Adrenal gland (tissue), 5 donors: ENCODE results near the gene FBLN2.

Source experiments
- CTCF ChIP-seq, 6 experiments: fragments of 450-650 bp in 4 of 6; fragments of 200-600 bp in 2 of 6; sonication (generic) in 1 of 6; IDR thresholded peaks; 1 replicate in 5 of 6; 2 replicates in 1 of 6; pipeline versions ENCODE4 v1.5.1 to v1.8.0; 2016 to 2021; ENCODE audit warnings: antibody characterized with exemption in 6 of 6, mild to moderate bottlenecking in 2 of 6, moderate library complexity in 1 of 6
- POLR2A ChIP-seq, 2 donors: fragments of 450-650 bp; IDR thresholded peaks; one replicate each; pipeline ENCODE4 v1.6.1; 2017; ENCODE audit warnings: antibody characterized with exemption in 2 of 2, mild to moderate bottlenecking in 2 of 2, moderate library complexity in 1 of 2
- donor health status: DM: no; HTN: no; CAD: no.

GRCh38 chr3:13686367-13687160 lies 137.6 kb downstream of the FBLN2 start:
- TF ChIP-seq CTCF (IDR thresholded peaks at IDR 0.05), result no peak
- TF ChIP-seq POLR2A (IDR thresholded peaks at IDR 0.05), result no peak
